ENCODE data around the gene AQP6.

AQP6 gene

GRCh38 chr12:49974677-49975317 is 2.0 kb downstream of the AQP6 start:
- no peak overlapping the region for H3K4me3 ChIP-seq (replicated peaks; ENCODE audit: low read depth, low read length)
- no peak for DNase-seq (ENCODE audit: extremely low read depth, low read depth)
- TF ChIP-seq, protein P1, sequence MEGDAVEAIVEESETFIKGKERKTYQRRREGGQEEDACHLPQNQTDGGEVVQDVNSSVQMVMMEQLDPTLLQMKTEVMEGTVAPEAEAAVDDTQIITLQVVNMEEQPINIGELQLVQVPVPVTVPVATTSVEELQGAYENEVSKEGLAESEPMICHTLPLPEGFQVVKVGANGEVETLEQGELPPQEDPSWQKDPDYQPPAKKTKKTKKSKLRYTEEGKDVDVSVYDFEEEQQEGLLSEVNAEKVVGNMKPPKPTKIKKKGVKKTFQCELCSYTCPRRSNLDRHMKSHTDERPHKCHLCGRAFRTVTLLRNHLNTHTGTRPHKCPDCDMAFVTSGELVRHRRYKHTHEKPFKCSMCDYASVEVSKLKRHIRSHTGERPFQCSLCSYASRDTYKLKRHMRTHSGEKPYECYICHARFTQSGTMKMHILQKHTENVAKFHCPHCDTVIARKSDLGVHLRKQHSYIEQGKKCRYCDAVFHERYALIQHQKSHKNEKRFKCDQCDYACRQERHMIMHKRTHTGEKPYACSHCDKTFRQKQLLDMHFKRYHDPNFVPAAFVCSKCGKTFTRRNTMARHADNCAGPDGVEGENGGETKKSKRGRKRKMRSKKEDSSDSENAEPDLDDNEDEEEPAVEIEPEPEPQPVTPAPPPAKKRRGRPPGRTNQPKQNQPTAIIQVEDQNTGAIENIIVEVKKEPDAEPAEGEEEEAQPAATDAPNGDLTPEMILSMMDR (IDR thresholded peaks at IDR 0.05; ENCODE audit: low read depth, low read length, missing control alignments): no peak

GRCh38 chr12:49975318-49975761 is 2.6 kb downstream of the AQP6 start:
- H3K4me3 ChIP-seq (replicated peaks; ENCODE audit: low read depth, low read length): no peak overlapping the region
- DNase-seq (ENCODE audit: extremely low read depth, low read depth): no peak
- TF ChIP-seq, protein P1 (IDR thresholded peaks at IDR 0.05; ENCODE audit: low read depth, low read length, missing control alignments): no peak

DNA sequence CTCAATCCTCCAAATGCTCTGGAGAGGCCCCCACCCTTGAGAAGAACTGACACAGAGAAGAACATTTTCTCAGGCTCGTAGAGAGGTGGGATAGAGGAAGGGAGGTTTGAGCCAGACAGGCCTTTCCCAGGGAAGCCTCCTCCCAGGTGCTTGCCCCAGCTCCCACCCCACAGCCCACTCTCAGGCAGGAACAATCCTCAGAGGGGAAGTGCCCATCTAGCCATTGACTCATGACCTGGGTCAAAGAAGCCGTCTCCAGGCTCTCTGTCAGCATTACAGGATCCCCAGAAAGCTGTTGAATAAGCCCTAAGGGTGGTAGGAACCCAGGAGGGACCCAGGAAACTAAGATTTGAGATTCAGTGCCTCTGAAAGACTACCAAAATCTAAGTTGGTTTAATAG is 3.8 kb downstream of the AQP6 start:
- DNase-seq (ENCODE audit: extremely low read depth, low read depth): no peak
- TF ChIP-seq, protein P1 (IDR thresholded peaks at IDR 0.05; ENCODE audit: low read depth, low read length, missing control alignments): no peak
- no peak overlapping the region for H3K4me3 ChIP-seq (replicated peaks; ENCODE audit: low read depth, low read length)

DNA sequence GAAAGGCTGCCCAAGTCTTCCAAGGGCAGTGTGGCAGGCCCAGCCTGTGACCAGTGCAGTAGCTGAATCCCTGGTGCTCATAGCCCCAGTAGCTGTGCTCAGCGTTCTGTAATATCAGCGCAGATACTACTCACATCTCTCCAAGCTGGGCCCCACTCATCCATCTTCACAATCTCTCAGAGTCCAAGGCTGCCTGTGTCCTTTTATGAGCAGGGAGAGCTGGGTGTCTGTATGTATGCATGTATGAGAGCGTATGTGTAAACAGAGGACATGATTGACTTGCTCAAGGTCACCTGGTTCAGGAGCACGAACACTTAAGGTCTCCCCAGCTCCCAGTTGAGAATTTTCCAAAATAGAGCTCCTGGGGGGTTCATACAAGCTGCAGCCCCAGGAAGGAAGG is 5.4 kb downstream of the AQP6 start:
- H3K4me3 ChIP-seq (replicated peaks; ENCODE audit: low read depth, low read length): no peak overlapping the region
- TF ChIP-seq, protein P1 (IDR thresholded peaks at IDR 0.05; ENCODE audit: low read depth, low read length, missing control alignments): no peak
- no peak for DNase-seq (ENCODE audit: extremely low read depth, low read depth)

GRCh38 chr12:49979016-49979586 is 6.4 kb downstream of the AQP6 start:
- DNase-seq (ENCODE audit: extremely low read depth, low read depth): no peak
- TF ChIP-seq, protein P1 (IDR thresholded peaks at IDR 0.05; ENCODE audit: low read depth, low read length, missing control alignments): no peak
- no peak overlapping the region for H3K4me3 ChIP-seq (replicated peaks; ENCODE audit: low read depth, low read length)

DNA sequence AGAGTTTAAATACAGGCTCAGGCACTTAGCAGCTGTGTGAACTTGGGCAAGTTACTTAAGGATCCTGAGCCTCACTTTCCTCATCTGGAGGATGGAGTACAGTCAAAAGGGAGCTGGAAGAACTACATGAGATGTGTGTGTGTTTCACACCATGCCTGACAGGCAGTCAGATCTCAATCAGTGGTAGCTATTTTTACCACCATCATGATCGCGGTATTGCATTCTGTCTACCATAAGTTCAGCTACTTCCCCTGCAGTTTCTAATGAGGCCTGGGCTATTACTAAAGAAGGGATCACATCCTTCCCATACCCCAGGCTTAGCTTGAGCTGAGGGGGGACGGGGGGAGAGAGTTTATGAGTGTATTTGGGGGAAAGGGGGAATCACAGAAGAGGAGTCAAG is 7.0 kb downstream of the AQP6 start:
- DNase-seq (ENCODE audit: extremely low read depth, low read depth): no peak
- no peak overlapping the region for H3K4me3 ChIP-seq (replicated peaks; ENCODE audit: low read depth, low read length)
- TF ChIP-seq, protein P1 (IDR thresholded peaks at IDR 0.05; ENCODE audit: low read depth, low read length, missing control alignments): no peak

Data from HFF-Myc (cell line).